HUES64 (cell line): ENCODE results near the gene DHCR24.

Experiments
- H3K27ac ChIP-seq: 2 replicates; pipeline ENCODE4 v1.7.0; 2013; ENCODE audit warnings: low read depth, low read length, inconsistent platforms
- H3K27me3 ChIP-seq: 2 replicates; pipeline ENCODE4 v1.6.1; 2013; ENCODE audit warnings: mild to moderate bottlenecking, low read length; ENCODE audit not compliant: insufficient read depth
- H3K36me3 ChIP-seq: 2 replicates; pipeline ENCODE4 v1.6.1; 2013; ENCODE audit warnings: mild to moderate bottlenecking, low read length; ENCODE audit not compliant: insufficient read depth
- H3K4me1 ChIP-seq: 2 replicates; pipeline ENCODE4 v1.6.1; 2013; ENCODE audit warnings: mild to moderate bottlenecking, low read length, moderate library complexity; ENCODE audit not compliant: insufficient read depth
- H3K4me3 ChIP-seq: 2 replicates; pipeline ENCODE4 v1.5.1; 2013; ENCODE audit warnings: mild to moderate bottlenecking, low read length, moderate library complexity
- H3K9ac ChIP-seq: 2 replicates; pipeline ENCODE4 v1.6.1; 2013; ENCODE audit warnings: mild to moderate bottlenecking, low read depth, low read length
- H3K9me3 ChIP-seq: 2 replicates; pipeline ENCODE4 v1.6.1; 2013; ENCODE audit warnings: low read depth, low read length; ENCODE audit not compliant: insufficient read depth
- WGBS: fragments of 150-250, 120-280 bp; methylation state at CpG from one replicate; pipeline ENCODE4 v1.1.7; 2013; ENCODE audit warnings: missing lambda C conversion rate; 5-methylcytosine and 5-hydroxymethylcytosine counted together

The DHCR24 gene

GRCh38 chr1:54850737-54851136 is 36.3 kb downstream of the DHCR24 start:
- Histone ChIP-seq H3K9me3 (no peaks in the 10 kb centered on the region), H3K4me1 (no peaks in the 10 kb centered on the region), H3K36me3 (peaks cover 88% of the 10 kb centered on the region), H3K27ac (no peak overlapping the region), H3K4me3 (no peak overlapping the region), H3K9ac (no peak overlapping the region), H3K27me3 (no peaks in the 10 kb centered on the region)
- WGBS, result 93% methylated on average over 9 of the region's 9 CpGs

- Histone ChIP-seq H3K27ac (no peak overlapping the region), H3K4me1 (no peaks in the 10 kb centered on the region), H3K9ac (no peak overlapping the region), H3K27me3 (no peaks in the 10 kb centered on the region), H3K9me3 (no peaks in the 10 kb centered on the region), H3K36me3 (peaks cover 82% of the 10 kb centered on the region), H3K4me3 (no peak overlapping the region)
- WGBS, result 94% methylated on average over 5 of the region's 5 CpGs
These were observed 36.8 kb downstream of the DHCR24 start for GRCh38 chr1:54850069-54850730.

GRCh38 chr1:54849219-54850068 is 37.6 kb downstream of the DHCR24 start:
- WGBS, result 92% methylated on average over 6 of the region's 6 CpGs
- Histone ChIP-seq H3K4me1 (no peaks in the 10 kb centered on the region), H3K27me3 (no peaks in the 10 kb centered on the region), H3K4me3 (no peak overlapping the region), H3K9ac (no peak overlapping the region), H3K9me3 (no peaks in the 10 kb centered on the region), H3K36me3 (peaks cover 76% of the 10 kb centered on the region), H3K27ac (no peak overlapping the region)

- Histone ChIP-seq H3K4me3 (no peak overlapping the region), H3K27ac (no peak overlapping the region), H3K36me3 (peaks cover 65% of the 10 kb centered on the region), H3K27me3 (no peaks in the 10 kb centered on the region), H3K9me3 (no peaks in the 10 kb centered on the region), H3K4me1 (no peaks in the 10 kb centered on the region), H3K9ac (no peak overlapping the region)
- 95% methylated on average over 7 of the region's 7 CpGs for WGBS
These were observed 38.7 kb downstream of the DHCR24 start for GRCh38 chr1:54848134-54848948.

GRCh38 chr1:54846716-54847284 is 40.2 kb downstream of the DHCR24 start:
- Histone ChIP-seq H3K9ac (no peak overlapping the region), H3K9me3 (no peaks in the 10 kb centered on the region), H3K36me3 (peaks cover 50% of the 10 kb centered on the region), H3K4me3 (no peak overlapping the region), H3K4me1 (no peaks in the 10 kb centered on the region), H3K27me3 (no peaks in the 10 kb centered on the region), H3K27ac (no peak overlapping the region)
- 93% methylated on average over 9 of the region's 9 CpGs for WGBS

GRCh38 chr1:54846301-54846700 is 40.7 kb downstream of the DHCR24 start:
- WGBS, result 93% methylated on average over 3 of the region's 3 CpGs
- Histone ChIP-seq H3K4me3 (no peak overlapping the region), H3K9me3 (no peaks in the 10 kb centered on the region), H3K27ac (no peak overlapping the region), H3K27me3 (no peaks in the 10 kb centered on the region), H3K4me1 (no peaks in the 10 kb centered on the region), H3K36me3 (peaks cover 45% of the 10 kb centered on the region), H3K9ac (no peak overlapping the region)

GRCh38 chr1:54845772-54846171 is 41.2 kb downstream of the DHCR24 start:
- Histone ChIP-seq H3K27me3 (no peaks in the 10 kb centered on the region), H3K9me3 (no peaks in the 10 kb centered on the region), H3K36me3 (peaks cover 40% of the 10 kb centered on the region), H3K27ac (no peak overlapping the region), H3K4me3 (no peak overlapping the region), H3K9ac (no peak overlapping the region), H3K4me1 (no peaks in the 10 kb centered on the region)
- 95% methylated on average over 4 of the region's 5 CpGs for WGBS

- Histone ChIP-seq H3K9ac (no peak overlapping the region), H3K27ac (no peak overlapping the region), H3K36me3 (peaks cover 28% of the 10 kb centered on the region), H3K4me1 (no peaks in the 10 kb centered on the region), H3K4me3 (no peak overlapping the region), H3K27me3 (no peaks in the 10 kb centered on the region), H3K9me3 (no peaks in the 10 kb centered on the region)
- 90% methylated on average over 3 of the region's 3 CpGs for WGBS
These were observed 42.4 kb downstream of the DHCR24 start for GRCh38 chr1:54844564-54844963.

- no peaks in the 10 kb centered on the region for H3K9me3 ChIP-seq
- no peaks in the 10 kb centered on the region for H3K4me1 ChIP-seq
- WGBS, result 95% methylated on average over 5 of the region's 5 CpGs
- peaks cover 17% of the 10 kb centered on the region for H3K36me3 ChIP-seq
- H3K9ac ChIP-seq, result no peak overlapping the region
- no peak overlapping the region for H3K27ac ChIP-seq
- H3K4me3 ChIP-seq, result no peak overlapping the region
- H3K27me3 ChIP-seq, result no peaks in the 10 kb centered on the region
These were observed 43.5 kb downstream of the DHCR24 start for GRCh38 chr1:54843449-54843848.

- no peaks in the 10 kb centered on the region for H3K4me1 ChIP-seq
- 73% methylated on average over 9 of the region's 9 CpGs for WGBS
- H3K9ac ChIP-seq, result no peak overlapping the region
- no peaks in the 10 kb centered on the region for H3K27me3 ChIP-seq
- H3K36me3 ChIP-seq, result peaks cover 12% of the 10 kb centered on the region
- H3K27ac ChIP-seq, result no peak overlapping the region
- no peak overlapping the region for H3K4me3 ChIP-seq
- H3K9me3 ChIP-seq, result no peaks in the 10 kb centered on the region
These were observed 44.0 kb downstream of the DHCR24 start for GRCh38 chr1:54842963-54843362.
